ENCODE data around the gene QSER1. TPM values are rescaled to one million over a fixed set of nuclear protein-coding genes. Genes with fewer than 3 reads are reported as not detected.

QSER1 gene
- total and polyA plus RNA-seq, 9 of the 15 experiments (the other 6 are each of a cell fraction or from before 2014, with no cell fraction given): 5.8 to 33.6 (median 22.3) TPM

- TF ChIP-seq POLR2G (IDR thresholded peaks at IDR 0.05; ENCODE audit: low read depth, low read length) (peak; percentile 96), ZNF23 (CRISPR knock-in tag; IDR thresholded peaks at IDR 0.05) (no peak), ARHGAP35 (IDR thresholded peaks at IDR 0.05; ENCODE audit: partially characterized antibody) (no peak), ZFPM2 (CRISPR knock-in tag; IDR thresholded peaks at IDR 0.05) (no peak), E2F3 (CRISPR knock-in tag; IDR thresholded peaks at IDR 0.05) (0 out of 2 replicates have a peak, but pooled peaks have one; percentile 48), ZBTB11 (CRISPR knock-in tag; IDR thresholded peaks at IDR 0.05) (no peak), NCOA4 (IDR thresholded peaks at IDR 0.05; ENCODE audit: partially characterized antibody) (no peak), OTX1 (CRISPR knock-in tag; IDR thresholded peaks at IDR 0.05) (no peak), DLX4 (CRISPR knock-in tag; IDR thresholded peaks at IDR 0.05) (no peak), PCBP2 (IDR thresholded peaks at IDR 0.05; ENCODE audit: low read depth, low read length, poor library complexity, severe bottlenecking) (no peak), ZNF764 (CRISPR knock-in tag; IDR thresholded peaks at IDR 0.05; ENCODE audit: low read depth) (no peak), FOXP1 (CRISPR knock-in tag; IDR thresholded peaks at IDR 0.05) (peak; percentile 79; the same call in 1 of the 2 replicates), ZBTB12 (CRISPR knock-in tag; IDR thresholded peaks at IDR 0.05) (no peak), HNRNPH1 (optimal IDR thresholded peaks at IDR 0.05; ENCODE audit: low read depth, low read length) (no peak)
Observed at GRCh38 chr11:33015621-33016551, 123.3 kb downstream of the QSER1 start, which contains the start of gene DEPDC7 (continued).
